Kidney (tissue), 14 donors: ENCODE results near the gene ALDOA. TPM values are rescaled to one million over a fixed set of nuclear protein-coding genes. Genes with fewer than 3 reads are reported as not detected.

Experiments used
- DNase-seq, 5 donors: peaks; one replicate each; pipeline ENCODE4 v3.0.0-alpha.2; 2013 to 2020
- FAIRE-seq: peaks from 2 replicates; lab custom pipeline; 2012; peaks lifted over from hg19 to GRCh38; lab: Jason Lieb, UNC
- H3K27ac ChIP-seq, 2 donors: one replicate each; pipeline ENCODE4 v1.7.0; 2013; ENCODE audit warnings: low read depth in 2 of 2, low read length in 2 of 2, inconsistent platforms in 1 of 2
- H3K27me3 ChIP-seq: one replicate; pipeline ENCODE4 v1.7.1; 2013; ENCODE audit warnings: low read length, inconsistent platforms; ENCODE audit not compliant: control insufficient read depth, insufficient read depth
- H3K36me3 ChIP-seq, 3 donors: one replicate each; pipeline versions ENCODE4 v1.7.0 to v1.7.1; 2013; ENCODE audit warnings: low read length in 3 of 3, control low read depth in 1 of 3, inconsistent platforms in 1 of 3; ENCODE audit not compliant: insufficient read depth in 3 of 3, control insufficient read depth in 2 of 3
- H3K4me1 ChIP-seq, 3 donors: one replicate each; pipeline versions ENCODE4 v1.7.0 to v1.7.1; 2013; ENCODE audit warnings: low read length in 3 of 3, inconsistent platforms in 1 of 3, low read depth in 1 of 3; ENCODE audit not compliant: control insufficient read depth in 2 of 3, insufficient read depth in 2 of 3
- H3K4me3 ChIP-seq, 3 donors: one replicate each; pipeline versions ENCODE4 v1.7.0 to v1.8.1; 2013; ENCODE audit warnings: low read length in 3 of 3, control low read depth in 1 of 3, inconsistent platforms in 1 of 3
- H3K9ac ChIP-seq, 3 donors: one replicate each; pipeline versions ENCODE4 v1.7.0 to v1.7.1; 2013; ENCODE audit warnings: low read length in 3 of 3, control low read depth in 1 of 3, inconsistent platforms in 1 of 3
- H3K9me3 ChIP-seq, 3 donors: one replicate each; pipeline versions ENCODE4 v1.7.0 to v1.7.1; 2013; ENCODE audit warnings: low read length in 3 of 3, control low read depth in 1 of 3, inconsistent platforms in 1 of 3; ENCODE audit not compliant: control insufficient read depth in 2 of 3, insufficient read depth in 1 of 3
- CTCF ChIP-seq: IDR thresholded peaks from 3 replicates; pipeline ENCODE4 v1.5.1; 2012; ENCODE audit warnings: mild to moderate bottlenecking, moderate library complexity, borderline replicate concordance; ENCODE audit not compliant: insufficient read depth; ENCODE audit errors: extremely low read depth
- intact Hi-C: fragments of 100-400 bp; cut with DNase I; formaldehyde crosslinking; loops from one replicate; pipeline ENCODE4 v1.11.1; 2022
- polyA plus RNA-seq: library from polyadenylated mRNA; stranded (reverse); fragments of 350-450 nt; fragmentation: Illumina TruSeq; extraction: RNeasy Lipid Tissue Mini Kit (QIAGEN cat#74804); gene quantifications from one replicate; pipeline ENCODE4 v1.2.3, GENCODE V29; 2014; ENCODE audit warnings: low read depth, low replicate concordance; ENCODE audit not compliant: insufficient read depth
- total RNA-seq: library from RNA; stranded (reverse); fragmentation: NEBNext Ultra II Directional; extraction: Animal tissue kit (Norgen Biotek cat#: 25700); gene quantifications from one replicate; pipeline ENCODE4 v1.2.1, GENCODE V29; 2021
- donor health status: control.
- donor health status: control.
- donor health status: control.
- donor health status: control.
- donor health status: control.
- donor health status: DM: yes; HTN: yes; CAD: no.
- donor health status: Normal renal cell carcinoma (clear cell type).

The ALDOA gene
- total and polyA plus RNA-seq, 2 donors from 2014 or later = 1,017 to 1,506 TPM

DNA sequence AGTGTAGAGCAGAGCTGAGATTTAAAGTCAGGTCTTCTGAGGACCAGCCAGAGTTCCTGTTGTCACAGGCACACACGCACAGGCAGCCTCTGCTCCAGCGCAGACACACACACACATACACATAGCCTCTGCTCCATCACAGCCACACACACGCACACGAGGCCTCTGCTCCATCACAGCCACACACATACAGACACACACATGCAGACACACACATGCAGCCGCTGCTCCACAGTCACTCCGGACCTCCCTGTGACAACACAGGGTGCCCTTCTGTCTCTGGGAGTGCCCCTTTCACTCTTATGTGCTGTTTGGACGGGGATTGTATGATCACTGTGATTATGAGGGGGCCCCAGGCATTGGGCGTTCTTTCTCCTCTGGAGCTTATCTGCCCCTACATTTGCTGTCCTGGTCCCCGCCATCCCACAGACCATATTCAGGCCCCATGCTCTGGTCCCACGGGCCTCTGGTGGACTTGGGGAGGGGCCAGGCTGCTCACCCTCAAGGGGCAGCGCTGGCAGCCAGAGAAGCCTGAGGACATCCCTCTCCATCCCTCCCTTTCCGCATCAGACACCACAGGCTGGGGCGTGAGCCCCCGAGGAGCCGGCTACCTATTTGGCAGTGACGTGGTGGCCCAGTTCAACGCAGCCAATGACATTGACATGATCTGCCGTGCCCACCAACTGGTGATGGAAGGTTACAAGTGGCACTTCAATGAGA, 18.7 kb downstream of the ALDOA start:
- Histone ChIP-seq H3K27ac (no peak overlapping the region), H3K27me3 (no peaks in the 10 kb centered on the region), H3K36me3 (peaks cover 0 to 37% (median 26%) of the 10 kb centered on the region in 3 donors), H3K4me3 (no peak overlapping the region), H3K4me1 (peaks cover 0 to 2% (median 0%) of the 10 kb centered on the region in 3 donors), H3K9ac (no peak overlapping the region), H3K9me3 (no peaks in the 10 kb centered on the region)
- DNase-seq = no peak
- intact Hi-C loops = no loop called here
- FAIRE-seq = no peak
- TF ChIP-seq CTCF = no peak

- H3K9me3 ChIP-seq = no peaks in the 10 kb centered on the region
- FAIRE-seq = no peak
- peaks cover 0 to 2% (median 0%) of the 10 kb centered on the region in 3 donors for H3K4me1 ChIP-seq
- peak in 1 of 5 donors; percentile 94 for DNase-seq
- TF ChIP-seq CTCF = no peak
- no peak overlapping the region for H3K4me3 ChIP-seq
- H3K9ac ChIP-seq = no peak overlapping the region
- H3K27me3 ChIP-seq = no peaks in the 10 kb centered on the region
- no peak overlapping the region for H3K27ac ChIP-seq
- intact Hi-C loops = no loop called here
- peaks cover 0 to 33% (median 23%) of the 10 kb centered on the region in 3 donors for H3K36me3 ChIP-seq
These were observed 19.2 kb downstream of the ALDOA start for GRCh38 chr16:30084816-30085159.

GRCh38 chr16:30085247-30085646, 19.7 kb downstream of the ALDOA start:
- FAIRE-seq (no peak), DNase-seq (peak in 1 of 5 donors; percentile 87)
- H3K27me3 ChIP-seq = no peaks in the 10 kb centered on the region
- peaks cover 0 to 5% (median 0%) of the 10 kb centered on the region in 3 donors for H3K4me1 ChIP-seq
- no peaks in the 10 kb centered on the region for H3K9me3 ChIP-seq
- no peak overlapping the region for H3K4me3 ChIP-seq
- H3K9ac ChIP-seq = no peak overlapping the region
- H3K36me3 ChIP-seq = peaks cover 0 to 31% (median 22%) of the 10 kb centered on the region in 3 donors
- intact Hi-C loops = no loop called here
- no peak for TF ChIP-seq CTCF
- peak overlapping the region in 1 of 2 donors; percentile 36 for H3K27ac ChIP-seq
